DOHH2 (cell line): ENCODE measurements around the gene FCRL5.

Experiments
- H3F3A ChIP-seq: fragments of 200-600 bp; sonication (generic), shearing (Covaris generic); 2 replicates; pipeline ENCODE4 v1.6.0; 2016; ENCODE audit warnings: antibody characterized with exemption, mild to moderate bottlenecking; ENCODE audit not compliant: control insufficient read depth, insufficient read depth
- H3K27ac ChIP-seq: fragments of 200-600 bp; sonication (generic); 2 replicates; pipeline ENCODE4 v1.5.1; 2014; ENCODE audit warnings: low read depth, mild to moderate bottlenecking, low read length, moderate library complexity
- H3K27me3 ChIP-seq: fragments of 200-600 bp; sonication (generic); 2 replicates; pipeline ENCODE4 v1.6.1; 2014; ENCODE audit warnings: mild to moderate bottlenecking, low read length, mixed read lengths; ENCODE audit not compliant: control insufficient read depth
- H3K36me3 ChIP-seq: fragments of 200-600 bp; sonication (generic); 2 replicates; pipeline ENCODE4 v1.6.1; 2014; ENCODE audit warnings: mild to moderate bottlenecking, low read length, moderate library complexity, mixed read lengths; ENCODE audit not compliant: control insufficient read depth
- H3K4me1 ChIP-seq: fragments of 200-600 bp; sonication (generic); 2 replicates; pipeline ENCODE4 v1.6.1; 2014; ENCODE audit warnings: mild to moderate bottlenecking, low read length, mixed read lengths; ENCODE audit not compliant: control insufficient read depth
- H3K4me2 ChIP-seq: fragments of 200-600 bp; sonication (generic); 2 replicates; pipeline ENCODE4 v1.6.0; 2014; ENCODE audit warnings: mild to moderate bottlenecking, low read length, moderate library complexity
- H3K4me3 ChIP-seq: fragments of 200-600 bp; sonication (generic); 2 replicates; pipeline ENCODE4 v1.5.1; 2014; ENCODE audit warnings: mild to moderate bottlenecking, low read length, mixed read lengths
- H3K79me2 ChIP-seq: fragments of 200-600 bp; sonication (generic); 2 replicates; pipeline ENCODE4 v1.6.1; 2014; ENCODE audit warnings: mild to moderate bottlenecking, low read length, mixed read lengths; ENCODE audit not compliant: control insufficient read depth
- H3K9me2 ChIP-seq: fragments of 200-600 bp; sonication (generic); replicated peaks from 2 replicates; pipeline ENCODE4 v1.6.1; 2014; ENCODE audit warnings: mild to moderate bottlenecking, low read length, mixed read lengths; ENCODE audit not compliant: control insufficient read depth
- H3K9me3 ChIP-seq: fragments of 200-600 bp; sonication (generic); 2 replicates; pipeline ENCODE4 v1.6.1; 2014; ENCODE audit warnings: antibody characterized with exemption, low read length, mixed read lengths; ENCODE audit not compliant: control insufficient read depth, insufficient read depth
- H4K20me1 ChIP-seq: fragments of 200-600 bp; sonication (generic); 2 replicates; pipeline ENCODE4 v1.6.0; 2014; ENCODE audit warnings: low read depth, mild to moderate bottlenecking, antibody characterized with exemption, low read length, moderate library complexity; ENCODE audit not compliant: control insufficient read depth, insufficient read depth
- CTCF ChIP-seq: fragments of 200-600 bp; sonication (generic); IDR thresholded peaks from one replicate; pipeline ENCODE4 v1.5.1; 2014; ENCODE audit warnings: antibody characterized with exemption, mild to moderate bottlenecking, low read depth, low read length; ENCODE audit not compliant: poor library complexity, severe bottlenecking
- EZH2phosphoT487 ChIP-seq: fragments of 200-600 bp; sonication (generic); IDR thresholded peaks from 2 replicates; pipeline ENCODE4 v1.6.1; 2017; ENCODE audit warnings: borderline replicate concordance, mild to moderate bottlenecking, antibody characterized with exemption, low read length, moderate library complexity, mixed read lengths

The FCRL5 gene

GRCh38 chr1:157469300-157469699 lies 83.0 kb downstream of the FCRL5 start:
- no peak overlapping the region for H3K27ac ChIP-seq
- no peaks in the 10 kb centered on the region for H3K9me2 ChIP-seq
- no peak overlapping the region for H3K4me3 ChIP-seq
- no peaks in the 10 kb centered on the region for H3F3A ChIP-seq
- no peak for TF ChIP-seq CTCF
- no peak for TF ChIP-seq EZH2phosphoT487
- H3K36me3 ChIP-seq: no peaks in the 10 kb centered on the region
- no peak overlapping the region for H3K4me2 ChIP-seq
- H3K9me3 ChIP-seq: no peaks in the 10 kb centered on the region
- H4K20me1 ChIP-seq: no peaks in the 10 kb centered on the region
- no peaks in the 10 kb centered on the region for H3K79me2 ChIP-seq
- H3K27me3 ChIP-seq: no peaks in the 10 kb centered on the region
- H3K4me1 ChIP-seq: no peaks in the 10 kb centered on the region

GRCh38 chr1:157466011-157466410 lies 86.3 kb downstream of the FCRL5 start:
- Histone ChIP-seq H3K27me3 (peaks cover 7% of the 10 kb centered on the region; the same call in 1 of the 2 replicates), H3K27ac (no peak overlapping the region), H3K4me2 (no peak overlapping the region), H3K4me1 (no peaks in the 10 kb centered on the region), H3K79me2 (no peaks in the 10 kb centered on the region), H3K9me2 (no peaks in the 10 kb centered on the region), H4K20me1 (no peaks in the 10 kb centered on the region), H3F3A (no peaks in the 10 kb centered on the region), H3K36me3 (no peaks in the 10 kb centered on the region), H3K9me3 (no peaks in the 10 kb centered on the region), H3K4me3 (no peak overlapping the region)
- TF ChIP-seq CTCF: no peak
- no peak for TF ChIP-seq EZH2phosphoT487
